Activated naive CD8-positive, alpha-beta T cell treated with anti-CD3 and anti-CD28 coated beads, Interleukin-2, amount 10 ng/mL, durations not matched to agents 7 days and 5 days (primary cell): ENCODE measurements around the gene ZDHHC3. TPM values are rescaled to one million over a fixed set of nuclear protein-coding genes. Genes with fewer than 3 reads are reported as not detected.

Experiments used
- ATAC-seq: fragments of 150-1000 bp; cut with Tn5 transposase; one replicate; pipeline ENCODE4 v1.10.0; 2021; ENCODE audit warnings: low read depth, moderate library complexity
- POLR2A ChIA-PET: fragments of 350-600 bp; sonication (Branson Sonifier 250); formaldehyde crosslinking; loops from one replicate; lab custom pipeline; 2021; ENCODE audit warnings: antibody characterized with exemption; lab: Charles Lee
- DNase-seq: peaks from one replicate; pipeline ENCODE4 v3.0.0; 2021
- H3K27ac Mint-ChIP-seq: one replicate; pipeline ENCODE4 v1.8.0; 2022; ENCODE audit warnings: mild to moderate bottlenecking, mixed read lengths
- H3K27me3 Mint-ChIP-seq: one replicate; pipeline ENCODE4 v1.8.0; 2022; ENCODE audit warnings: mild to moderate bottlenecking, moderate library complexity, mixed read lengths
- H3K36me3 Mint-ChIP-seq: one replicate; pipeline ENCODE4 v1.8.0; 2021; ENCODE audit warnings: mild to moderate bottlenecking, mixed read lengths
- H3K4me1 Mint-ChIP-seq: one replicate; pipeline ENCODE4 v1.8.0; 2021; ENCODE audit warnings: mixed read lengths
- H3K4me3 Mint-ChIP-seq: one replicate; pipeline ENCODE4 v1.8.0; 2022; ENCODE audit warnings: mild to moderate bottlenecking, moderate library complexity, mixed read lengths
- H3K9me3 Mint-ChIP-seq: one replicate; pipeline ENCODE4 v1.8.0; 2021; ENCODE audit warnings: mixed read lengths
- total RNA-seq, 2 experiments: library from RNA; stranded (reverse); gene quantifications; one replicate each; pipeline ENCODE4 v1.2.3, GENCODE V29; 2021

ZDHHC3 gene
- total RNA-seq, 2 experiments from 2014 or later, result 44.7 to 51.1 TPM

- POLR2A ChIA-PET, result no interaction called here
- Mint-ChIP-seq H3K27me3 (no peaks in the 10 kb centered on the region), H3K36me3 (peaks cover 11% of the 10 kb centered on the region), H3K9me3 (no peaks in the 10 kb centered on the region), H3K4me1 (peaks cover 56% of the 10 kb centered on the region), H3K27ac (peak overlapping the region; percentile 70), H3K4me3 (peak overlapping the region; percentile 48)
- no peak for DNase-seq
- ATAC-seq, result peak; percentile 69
Measured at GRCh38 chr3:44969154-44969827, 6.7 kb downstream of the ZDHHC3 start.

GRCh38 chr3:44968447-44968858, 7.5 kb downstream of the ZDHHC3 start:
- Mint-ChIP-seq H3K9me3 (no peaks in the 10 kb centered on the region), H3K4me1 (peaks cover 59% of the 10 kb centered on the region), H3K4me3 (peak overlapping the region; percentile 9), H3K27ac (peak overlapping the region; percentile 59), H3K36me3 (peaks cover 11% of the 10 kb centered on the region), H3K27me3 (no peaks in the 10 kb centered on the region)
- POLR2A ChIA-PET, result no interaction called here
- DNase-seq, result no peak
- ATAC-seq, result no peak

- Mint-ChIP-seq H3K9me3 (no peaks in the 10 kb centered on the region), H3K27me3 (no peaks in the 10 kb centered on the region), H3K36me3 (peaks cover 7% of the 10 kb centered on the region), H3K4me3 (peak overlapping the region; percentile 15), H3K4me1 (peaks cover 68% of the 10 kb centered on the region), H3K27ac (peak overlapping the region; percentile 0)
- POLR2A ChIA-PET, result no interaction called here
- ATAC-seq (peak; percentile 55), DNase-seq (no peak)
Measured at GRCh38 chr3:44966795-44967278, 9.1 kb downstream of the ZDHHC3 start.

GRCh38 chr3:44965165-44965564, 10.8 kb downstream of the ZDHHC3 start:
- H3K27ac Mint-ChIP-seq, result no peak overlapping the region
- H3K9me3 Mint-ChIP-seq, result no peaks in the 10 kb centered on the region
- POLR2A ChIA-PET, result no interaction called here

GRCh38 chr3:44963571-44964325, 12.2 kb downstream of the ZDHHC3 start:
- no peak for ATAC-seq
- no peak for DNase-seq
- Mint-ChIP-seq H3K36me3 (peaks cover 3% of the 10 kb centered on the region), H3K27me3 (no peaks in the 10 kb centered on the region), H3K27ac (no peak overlapping the region), H3K4me3 (no peak overlapping the region), H3K4me1 (peaks cover 48% of the 10 kb centered on the region), H3K9me3 (no peaks in the 10 kb centered on the region)
- POLR2A ChIA-PET, result no interaction called here

More at GRCh38 chr3:44965165-44965564, 10.8 kb downstream of the ZDHHC3 start:
- H3K27me3 Mint-ChIP-seq, result no peaks in the 10 kb centered on the region
- peaks cover 62% of the 10 kb centered on the region for H3K4me1 Mint-ChIP-seq
- ATAC-seq (no peak), DNase-seq (no peak)
- H3K4me3 Mint-ChIP-seq, result no peak overlapping the region
- peaks cover 3% of the 10 kb centered on the region for H3K36me3 Mint-ChIP-seq

- Mint-ChIP-seq H3K4me1 (peaks cover 39% of the 10 kb centered on the region), H3K4me3 (no peak overlapping the region), H3K36me3 (peaks cover 3% of the 10 kb centered on the region), H3K9me3 (no peaks in the 10 kb centered on the region), H3K27me3 (no peaks in the 10 kb centered on the region), H3K27ac (no peak overlapping the region)
- ATAC-seq (no peak), DNase-seq (no peak)
- POLR2A ChIA-PET, result no interaction called here
Measured at GRCh38 chr3:44962621-44963393, 13.2 kb downstream of the ZDHHC3 start.

- POLR2A ChIA-PET, result no interaction called here
- Mint-ChIP-seq H3K27me3 (no peaks in the 10 kb centered on the region), H3K4me1 (peaks cover 29% of the 10 kb centered on the region), H3K36me3 (peaks cover 7% of the 10 kb centered on the region), H3K27ac (no peak overlapping the region), H3K4me3 (no peak overlapping the region), H3K9me3 (no peaks in the 10 kb centered on the region)
- DNase-seq (no peak), ATAC-seq (no peak)
Measured at GRCh38 chr3:44961888-44962287, 14.1 kb downstream of the ZDHHC3 start.

GRCh38 chr3:44960387-44961026, 15.5 kb downstream of the ZDHHC3 start:
- H3K36me3 Mint-ChIP-seq, result peaks cover 6% of the 10 kb centered on the region
- no peak overlapping the region for H3K27ac Mint-ChIP-seq
- H3K9me3 Mint-ChIP-seq, result no peaks in the 10 kb centered on the region
- no peak overlapping the region for H3K4me3 Mint-ChIP-seq
- H3K27me3 Mint-ChIP-seq, result no peaks in the 10 kb centered on the region
- POLR2A ChIA-PET, result interaction anchor here (0.6 kb wide), 1 partner anchor 19 kb away, joined by 4 read pairs; no protein-coding TSS in a partner anchor
- peaks cover 18% of the 10 kb centered on the region for H3K4me1 Mint-ChIP-seq
- no peak for ATAC-seq
- no peak for DNase-seq

GRCh38 chr3:44958386-44958785, 17.6 kb downstream of the ZDHHC3 start:
- Mint-ChIP-seq H3K27ac (no peak overlapping the region), H3K27me3 (no peaks in the 10 kb centered on the region), H3K4me3 (no peak overlapping the region), H3K4me1 (peaks cover 9% of the 10 kb centered on the region), H3K36me3 (peaks cover 11% of the 10 kb centered on the region), H3K9me3 (no peaks in the 10 kb centered on the region)
- POLR2A ChIA-PET, result no interaction called here
- DNase-seq, result no peak
- no peak for ATAC-seq

GRCh38 chr3:44957986-44958385, 18.0 kb downstream of the ZDHHC3 start:
- H3K4me3 Mint-ChIP-seq, result no peak overlapping the region
- DNase-seq, result no peak
- no peaks in the 10 kb centered on the region for H3K27me3 Mint-ChIP-seq
- POLR2A ChIA-PET, result no interaction called here
- no peaks in the 10 kb centered on the region for H3K9me3 Mint-ChIP-seq
- H3K36me3 Mint-ChIP-seq, result peaks cover 11% of the 10 kb centered on the region
- peaks cover 7% of the 10 kb centered on the region for H3K4me1 Mint-ChIP-seq
- ATAC-seq, result no peak
- H3K27ac Mint-ChIP-seq, result no peak overlapping the region

GRCh38 chr3:44955917-44956316, 20.1 kb downstream of the ZDHHC3 start:
- H3K27me3 Mint-ChIP-seq, result no peaks in the 10 kb centered on the region
- ATAC-seq, result no peak
- POLR2A ChIA-PET, result no interaction called here
- H3K36me3 Mint-ChIP-seq, result peaks cover 17% of the 10 kb centered on the region
- H3K27ac Mint-ChIP-seq, result no peak overlapping the region
- H3K4me1 Mint-ChIP-seq, result peaks cover 5% of the 10 kb centered on the region
- H3K4me3 Mint-ChIP-seq, result no peak overlapping the region
- no peak for DNase-seq
- H3K9me3 Mint-ChIP-seq, result no peaks in the 10 kb centered on the region

GRCh38 chr3:44954962-44955361, 21.0 kb downstream of the ZDHHC3 start:
- peaks cover 22% of the 10 kb centered on the region for H3K36me3 Mint-ChIP-seq
- ATAC-seq (no peak), DNase-seq (no peak)
- POLR2A ChIA-PET, result no interaction called here
- H3K27me3 Mint-ChIP-seq, result no peaks in the 10 kb centered on the region
- H3K4me1 Mint-ChIP-seq, result peaks cover 5% of the 10 kb centered on the region
- H3K9me3 Mint-ChIP-seq, result no peaks in the 10 kb centered on the region
- no peak overlapping the region for H3K27ac Mint-ChIP-seq
- H3K4me3 Mint-ChIP-seq, result no peak overlapping the region

- no peaks in the 10 kb centered on the region for H3K9me3 Mint-ChIP-seq
- POLR2A ChIA-PET, result no interaction called here
- H3K4me3 Mint-ChIP-seq, result no peak overlapping the region
- ATAC-seq, result no peak
- peaks cover 5% of the 10 kb centered on the region for H3K4me1 Mint-ChIP-seq
- no peaks in the 10 kb centered on the region for H3K27me3 Mint-ChIP-seq
- peaks cover 22% of the 10 kb centered on the region for H3K36me3 Mint-ChIP-seq
- H3K27ac Mint-ChIP-seq, result no peak overlapping the region
- no peak for DNase-seq
Measured at GRCh38 chr3:44954304-44954703, 21.7 kb downstream of the ZDHHC3 start.
